Hematopoietic multipotent progenitor cell treated with erythropoietin and hydrocortisone succinate and interleukin-3 and kit ligand, for 8 days (in vitro differentiated cells): ENCODE measurements around the gene PIGQ.

Experiments
- DNase-seq: peaks from one replicate; pipeline ENCODE4 v3.0.0-alpha.2; 2015

The PIGQ gene

DNA sequence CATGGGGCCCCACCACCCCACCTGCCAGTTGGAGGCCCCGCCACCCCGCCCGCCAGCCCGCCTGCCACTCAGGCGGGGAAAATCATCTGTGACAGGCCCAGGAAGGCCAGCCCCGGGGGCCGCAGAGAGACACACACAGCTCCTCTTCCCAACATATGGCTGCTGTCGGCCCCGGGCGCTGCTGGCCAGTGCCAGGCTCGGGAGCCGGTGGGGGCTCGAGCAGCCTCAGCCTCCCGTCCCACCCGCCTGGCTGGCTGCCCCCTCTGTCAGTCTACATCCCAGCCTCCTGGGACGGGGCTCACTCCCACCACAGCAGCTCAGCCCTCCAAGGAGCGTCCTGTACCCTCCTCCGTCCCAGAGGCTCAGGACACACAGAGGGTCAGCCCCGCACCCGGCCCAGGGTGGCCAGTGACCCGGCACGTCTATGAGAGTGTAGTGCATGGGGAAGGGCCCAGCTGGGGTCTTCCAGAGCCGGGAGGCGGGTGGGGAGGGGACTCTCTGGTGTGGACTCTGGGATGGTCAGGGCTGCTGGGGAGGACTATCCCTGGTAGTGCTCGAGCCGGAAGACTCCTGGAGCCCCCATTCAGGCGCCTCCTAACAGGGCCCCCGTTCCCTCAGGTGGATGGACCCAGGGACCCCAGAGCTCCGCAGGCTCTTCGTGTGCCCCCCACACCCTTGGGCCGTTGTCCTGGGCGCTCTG, 13.1 kb upstream of the PIGQ start:
- no peak for DNase-seq

DNA sequence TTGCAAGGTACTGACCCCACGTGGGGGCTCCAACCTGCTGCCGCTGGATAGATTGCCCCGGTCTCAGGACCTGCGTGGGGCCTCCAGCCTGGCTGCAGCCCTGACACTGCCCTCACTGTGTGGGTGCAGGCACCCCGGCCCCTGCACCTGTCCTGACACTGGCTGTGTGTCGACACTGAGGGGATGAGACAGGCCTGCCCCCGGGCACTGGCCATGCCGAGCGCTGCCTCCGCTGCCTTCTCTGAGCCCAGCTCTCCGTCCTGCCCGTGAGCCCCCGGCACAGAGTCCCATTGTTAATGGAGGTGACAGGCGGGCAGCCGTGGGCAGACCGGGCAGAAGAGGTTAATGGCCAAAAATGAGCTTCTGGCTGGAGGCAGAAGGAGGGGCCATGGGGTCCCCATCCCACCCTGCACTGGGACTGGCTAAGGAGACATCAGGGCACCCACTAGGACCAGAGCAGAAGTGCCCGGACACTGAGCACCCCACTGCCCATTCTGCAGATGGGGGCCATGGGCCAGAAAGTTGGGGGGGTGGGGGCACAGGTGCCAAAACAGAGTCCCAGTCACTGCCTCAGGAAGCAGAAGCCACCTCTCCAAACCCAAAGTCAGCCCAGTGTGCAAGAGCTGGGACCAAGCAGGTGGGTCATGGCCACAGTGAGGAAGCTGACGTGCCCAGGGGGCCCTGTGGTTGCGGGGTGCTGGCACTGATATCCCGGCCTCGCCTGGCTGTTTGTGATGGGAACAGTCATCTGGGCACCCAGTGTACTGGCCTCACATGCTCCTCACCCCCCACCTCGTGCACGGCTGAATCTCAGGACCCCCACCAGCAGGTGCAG, 12.1 kb upstream of the PIGQ start:
- no peak for DNase-seq

DNA sequence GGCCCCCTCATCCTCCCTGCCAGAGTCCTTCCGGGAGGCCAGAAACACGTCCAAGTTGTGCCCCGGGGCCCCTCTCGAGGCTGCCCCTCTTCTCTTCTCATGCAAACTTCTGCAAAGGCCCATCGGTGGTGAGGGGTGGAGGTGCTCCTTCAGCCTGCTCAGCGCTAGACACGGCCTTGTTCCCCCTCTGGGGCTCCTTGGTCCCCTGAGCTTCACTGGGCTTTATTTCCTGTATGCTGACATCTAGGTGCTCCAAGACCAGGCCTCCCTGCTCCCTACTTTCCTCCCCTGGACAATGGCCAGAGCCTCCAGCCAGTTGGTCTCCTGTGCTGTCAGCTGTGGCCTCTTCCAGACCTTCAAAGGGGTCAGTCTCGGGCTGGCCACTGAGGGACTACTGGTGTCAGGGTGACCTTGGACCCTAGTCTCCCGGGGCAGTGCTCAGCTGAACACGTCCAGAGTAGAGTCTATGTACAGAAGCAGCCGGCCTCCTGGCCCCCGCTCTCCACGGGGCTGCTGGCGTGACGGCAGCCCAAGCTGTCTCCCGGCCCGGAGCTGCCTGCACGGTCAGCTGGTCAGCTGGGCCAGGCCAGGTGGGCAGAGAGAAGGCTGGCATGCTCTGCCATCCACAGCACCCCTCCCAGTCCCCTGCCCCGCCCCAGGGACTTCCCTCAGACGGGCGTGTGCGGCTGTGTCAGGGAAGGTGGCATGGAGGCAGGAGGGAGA, 11.3 kb upstream of the PIGQ start:
- no peak for DNase-seq

DNA sequence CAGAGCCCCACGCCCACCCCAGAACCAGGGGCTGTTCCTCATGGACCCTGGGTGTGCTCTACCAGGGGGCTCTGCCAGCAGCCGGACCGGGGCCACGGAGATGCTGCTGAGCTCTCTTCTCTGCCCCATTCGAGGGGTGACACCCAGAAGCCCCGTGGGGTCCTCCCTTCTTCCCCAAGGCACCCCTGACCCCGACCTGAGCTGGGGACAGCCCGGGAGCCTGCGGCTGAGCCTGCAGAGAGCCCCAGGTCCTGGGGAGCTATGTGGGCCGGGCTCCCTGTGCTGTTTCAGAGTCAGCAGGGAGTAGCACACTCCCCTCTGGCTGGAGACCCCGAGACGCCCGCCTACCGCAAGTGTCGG, 10.8 kb upstream of the PIGQ start:
- no peak for DNase-seq

DNA sequence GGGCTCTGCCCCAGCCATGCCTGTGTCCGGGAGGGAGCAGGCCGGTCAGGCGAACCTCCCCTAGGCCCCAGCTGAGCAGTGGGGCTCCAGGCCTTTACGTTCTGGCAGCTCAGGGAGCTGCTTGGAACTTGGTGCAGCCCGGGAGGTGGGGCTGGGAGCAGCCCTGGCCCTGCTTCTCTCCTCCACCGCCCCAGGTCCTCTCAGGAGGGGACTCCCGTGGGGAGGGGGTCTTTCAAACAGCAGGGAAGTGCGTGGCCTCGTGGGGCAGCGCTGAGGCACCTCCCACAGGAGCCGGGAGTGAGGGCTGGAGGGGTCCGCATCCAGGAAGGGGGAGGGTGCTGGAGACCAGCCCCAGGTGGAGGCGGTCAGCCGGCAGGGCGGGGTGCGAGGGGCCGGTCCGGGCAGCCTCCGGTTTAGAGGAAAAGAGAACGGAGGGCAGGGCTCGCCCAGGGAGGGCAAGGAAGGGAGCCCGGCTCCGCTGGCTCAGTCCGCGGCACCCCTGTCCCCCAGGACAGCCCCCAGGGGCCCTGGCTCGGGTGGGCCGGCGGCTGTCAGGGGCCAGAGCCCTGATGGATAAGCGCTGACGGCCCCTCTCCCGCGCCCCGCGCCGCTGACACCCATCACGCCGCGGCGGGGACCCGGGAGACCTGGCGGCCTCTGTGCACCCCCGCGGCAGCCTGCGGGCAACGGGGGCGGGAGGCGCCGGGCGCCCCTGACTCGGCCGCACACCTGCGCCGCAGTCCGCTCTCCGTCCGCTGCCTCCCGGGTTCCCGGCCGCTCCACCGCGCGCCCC, 10.2 kb upstream of the PIGQ start:
- no peak for DNase-seq

DNA sequence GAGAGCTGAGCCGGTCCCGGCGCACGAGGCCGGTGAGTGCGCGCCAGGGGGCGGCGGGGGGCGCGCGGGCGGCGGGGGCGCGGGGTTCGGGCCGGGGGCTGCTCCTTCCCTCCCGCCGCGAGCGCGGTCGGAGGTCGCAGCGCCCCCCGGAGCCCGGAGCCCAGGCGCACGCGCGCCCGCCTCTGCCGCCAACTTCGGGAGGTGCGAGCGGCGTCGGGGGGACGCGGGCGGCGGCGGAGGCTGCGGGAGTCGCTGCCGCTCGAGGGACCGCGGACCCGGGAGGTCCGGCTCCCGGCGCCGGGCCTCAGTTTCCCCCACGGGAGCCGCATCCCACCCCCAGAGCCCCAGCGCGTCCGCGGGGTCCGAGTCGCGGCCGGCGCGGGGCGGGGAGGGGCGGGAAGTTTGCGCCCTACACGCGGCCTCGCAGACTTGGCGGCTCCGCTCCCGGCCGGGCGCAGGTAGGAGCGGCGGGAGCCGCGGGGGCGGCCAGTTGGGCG, 9.5 kb upstream of the PIGQ start, which contains the start of gene PRR35:
TSS of gene PRR35 (plus strand) at position 191 of the 497 bp plus-strand sequence. CDS start 2,901 bp downstream, outside the sequence.
- DNase-seq = no peak

DNA sequence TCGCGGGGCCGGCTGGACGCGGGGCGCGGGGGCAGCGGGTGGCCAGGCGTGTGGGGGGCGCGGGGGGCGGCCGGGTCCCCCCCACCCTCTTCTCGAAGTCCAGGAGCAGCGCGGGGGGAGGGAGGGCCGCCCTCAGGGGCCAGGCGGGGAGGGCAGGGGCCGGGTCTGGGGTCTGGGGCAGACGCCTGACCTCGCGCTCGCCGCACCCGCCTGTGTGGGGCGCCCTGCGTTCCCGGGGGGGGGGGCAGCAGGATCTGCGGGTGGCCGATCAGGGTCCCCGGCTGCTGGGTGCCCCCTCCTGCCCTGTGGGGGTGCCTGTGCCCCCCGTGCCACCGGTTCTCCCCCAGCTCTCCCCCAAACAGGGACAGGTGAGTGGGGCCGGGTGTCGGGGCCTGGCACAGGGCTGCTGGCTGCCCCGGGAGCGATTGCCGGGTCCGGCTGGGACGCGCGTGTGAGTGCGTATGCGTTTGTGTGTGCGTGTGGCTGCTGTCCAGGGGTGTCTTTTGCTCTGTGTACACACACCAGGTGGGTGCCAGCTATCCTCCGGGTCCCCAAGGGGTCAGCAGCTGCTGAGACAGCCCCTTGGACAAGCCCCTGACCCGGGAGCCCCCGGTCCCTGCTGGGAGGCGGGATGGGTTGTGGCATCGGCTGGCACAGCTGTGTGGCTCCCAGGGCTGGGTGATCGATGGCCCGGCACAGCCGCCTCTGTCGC, 8.9 kb upstream of the PIGQ start:
- DNase-seq = no peak

DNA sequence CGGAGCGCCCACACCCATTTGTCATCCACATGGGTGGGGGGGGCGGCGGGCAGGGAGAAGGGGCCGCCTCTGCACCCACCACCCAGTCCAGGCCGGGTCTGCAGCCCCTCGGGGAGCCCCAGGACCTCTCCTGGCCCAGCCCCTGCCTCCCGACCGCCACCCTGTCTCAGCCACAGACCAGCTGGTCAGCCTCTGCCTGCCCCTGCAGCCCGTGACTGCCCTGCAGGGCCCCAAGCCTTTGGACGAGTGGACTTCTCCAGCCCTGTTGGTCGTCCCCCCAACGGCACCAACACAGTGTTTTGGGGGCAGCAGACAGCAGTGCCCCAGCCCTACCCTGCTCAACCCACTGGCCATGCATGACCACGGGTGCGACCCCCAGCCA, 8.4 kb upstream of the PIGQ start:
- no peak for DNase-seq

DNA sequence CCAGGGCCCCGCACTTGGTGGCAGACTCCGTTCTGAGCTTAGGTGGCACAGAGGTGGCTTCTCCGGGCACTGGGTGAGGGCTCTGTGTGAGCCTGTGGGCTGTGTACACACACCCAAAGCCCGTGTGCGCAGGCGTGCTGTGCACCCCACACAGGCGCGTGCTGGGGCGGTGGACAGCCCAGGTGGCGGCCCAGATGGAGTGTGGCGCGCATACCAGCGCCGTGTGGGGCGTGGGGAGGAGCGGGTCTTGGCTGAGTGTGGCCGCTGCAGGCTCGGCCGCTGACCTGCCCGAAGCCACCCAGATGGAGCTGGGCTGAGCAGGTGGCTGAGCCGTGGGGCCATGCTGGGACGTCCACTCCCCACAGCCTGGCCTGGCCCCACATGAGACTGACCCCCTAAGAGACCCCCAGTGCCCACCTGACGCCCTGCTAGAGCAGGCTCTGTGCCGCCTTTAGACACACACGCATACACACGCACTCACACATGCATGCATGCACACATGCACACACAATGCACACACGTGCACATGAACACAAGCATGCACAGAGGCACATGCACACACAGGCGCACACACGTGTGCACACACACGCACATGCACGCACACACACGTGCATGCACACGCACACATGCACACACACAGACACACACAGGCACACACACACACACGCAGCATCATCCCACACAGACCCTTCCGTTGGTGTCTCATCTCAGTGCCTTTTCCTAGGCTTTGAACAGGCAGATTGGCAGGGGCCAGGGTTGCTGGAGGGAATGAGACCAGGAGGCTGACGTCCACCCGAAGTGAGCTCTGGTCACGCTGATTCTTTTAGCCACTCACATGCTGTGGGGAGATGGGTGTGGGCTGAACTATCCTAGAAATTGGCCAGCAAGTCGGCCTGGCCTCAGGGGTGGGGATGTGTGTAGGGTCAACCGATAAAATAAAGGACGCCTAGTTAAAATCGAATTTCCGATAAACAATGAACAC, 7.5 kb upstream of the PIGQ start:
- DNase-seq = no peak

DNA sequence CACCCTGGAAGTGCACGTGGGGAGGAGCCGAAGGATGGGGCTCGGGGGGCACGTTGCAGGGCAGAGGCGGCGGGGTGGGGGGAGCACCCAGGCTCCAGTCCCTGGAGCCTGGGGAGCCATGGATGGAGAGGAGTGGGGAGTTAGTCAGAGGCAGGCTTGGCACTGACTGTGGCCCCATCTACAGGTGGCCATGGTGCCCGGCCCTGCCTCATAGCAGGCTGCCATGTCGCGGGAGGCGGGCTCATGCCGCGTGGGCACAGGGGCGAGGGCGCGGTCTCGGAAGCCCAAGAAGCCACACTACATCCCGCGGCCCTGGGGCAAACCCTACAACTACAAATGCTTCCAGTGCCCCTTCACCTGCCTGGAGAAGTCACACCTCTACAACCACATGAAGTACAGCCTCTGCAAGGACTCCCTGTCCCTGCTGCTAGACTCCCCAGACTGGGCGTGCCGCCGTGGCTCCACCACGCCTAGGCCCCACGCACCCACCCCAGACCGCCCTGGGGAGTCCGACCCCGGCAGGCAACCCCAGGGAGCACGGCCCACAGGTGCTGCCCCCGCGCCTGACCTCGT, 6.6 kb upstream of the PIGQ start:
- no peak for DNase-seq

DNA sequence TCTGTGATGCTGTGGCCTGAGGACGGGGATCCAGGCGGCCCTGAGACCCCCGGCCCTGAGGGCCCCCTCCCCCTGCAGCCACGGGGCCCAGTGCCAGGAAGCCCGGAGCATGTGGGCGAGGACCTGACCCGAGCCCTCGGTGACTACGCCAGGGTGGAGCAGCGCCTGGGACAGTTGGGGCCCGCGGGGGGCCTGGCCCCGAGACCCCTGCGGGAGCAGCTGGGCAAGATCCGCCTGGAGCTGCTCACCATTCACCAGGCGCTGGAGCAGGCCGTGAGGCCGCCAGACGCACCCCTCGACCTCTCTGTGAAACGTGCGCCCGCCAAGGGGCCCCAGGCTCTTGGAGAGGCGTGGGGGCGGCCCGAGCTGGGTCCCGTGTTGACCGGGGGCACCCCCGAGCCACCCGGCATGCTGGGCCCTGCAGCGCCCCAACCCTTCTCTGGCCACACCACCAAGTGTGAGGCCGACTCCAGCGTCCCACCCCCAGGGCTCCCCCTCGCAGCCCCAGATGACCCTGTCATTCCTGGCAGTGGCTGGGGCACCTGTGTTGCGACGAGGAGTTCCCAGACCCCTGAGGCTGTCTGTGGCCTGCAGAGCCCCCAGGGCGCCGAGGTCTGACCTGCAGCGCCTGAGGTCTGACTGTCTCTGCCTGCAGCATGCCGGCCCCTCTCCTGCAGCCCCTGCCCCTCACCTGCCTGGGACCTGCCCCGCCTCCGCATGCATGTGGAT, 4.9 kb upstream of the PIGQ start:
- DNase-seq = no peak

DNA sequence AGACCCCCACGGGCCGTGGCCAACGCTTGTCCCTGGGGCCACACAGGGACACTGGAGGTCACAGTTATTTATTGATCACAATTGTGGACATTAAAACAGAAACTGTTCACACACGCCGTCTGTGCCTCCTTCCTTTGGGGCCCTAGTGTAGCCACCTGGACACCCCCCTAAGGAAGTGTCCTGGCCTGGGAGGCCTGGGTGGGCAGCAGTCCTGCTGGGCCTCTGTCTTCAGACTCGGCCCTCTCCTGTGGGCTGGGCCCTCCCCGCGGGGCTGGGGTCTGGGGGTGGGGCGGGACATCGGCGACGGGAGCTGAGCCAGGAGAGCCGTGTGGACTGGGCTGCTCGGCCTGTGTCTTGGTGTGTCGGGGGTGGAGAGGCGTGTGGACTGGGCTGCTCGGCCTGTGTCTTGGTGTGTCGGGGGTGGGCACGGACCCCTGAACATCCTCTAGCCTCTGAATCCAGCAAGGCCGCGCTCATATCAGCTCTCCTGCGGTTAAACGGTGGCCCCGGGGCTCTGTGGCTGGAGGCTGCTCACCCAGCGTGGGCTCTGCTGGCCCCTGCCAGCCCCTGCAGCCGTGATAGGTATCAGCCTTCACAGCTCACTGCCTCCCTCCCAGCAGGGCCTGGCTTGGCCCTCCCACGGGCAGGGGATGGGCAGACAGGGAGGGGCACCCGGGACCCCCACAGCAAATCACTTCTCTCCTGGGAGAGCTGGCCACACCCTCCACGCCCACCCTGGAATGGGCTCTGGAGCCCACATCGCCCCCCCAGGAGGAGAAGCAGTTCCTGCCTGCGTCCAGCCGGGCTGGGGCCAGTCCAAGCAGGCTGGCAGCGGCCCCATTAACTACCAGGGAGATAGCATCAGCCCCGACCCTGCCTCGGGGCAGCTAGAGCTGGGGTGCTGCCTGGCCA, 4.1 kb upstream of the PIGQ start:
- DNase-seq = peak; percentile 46

DNA sequence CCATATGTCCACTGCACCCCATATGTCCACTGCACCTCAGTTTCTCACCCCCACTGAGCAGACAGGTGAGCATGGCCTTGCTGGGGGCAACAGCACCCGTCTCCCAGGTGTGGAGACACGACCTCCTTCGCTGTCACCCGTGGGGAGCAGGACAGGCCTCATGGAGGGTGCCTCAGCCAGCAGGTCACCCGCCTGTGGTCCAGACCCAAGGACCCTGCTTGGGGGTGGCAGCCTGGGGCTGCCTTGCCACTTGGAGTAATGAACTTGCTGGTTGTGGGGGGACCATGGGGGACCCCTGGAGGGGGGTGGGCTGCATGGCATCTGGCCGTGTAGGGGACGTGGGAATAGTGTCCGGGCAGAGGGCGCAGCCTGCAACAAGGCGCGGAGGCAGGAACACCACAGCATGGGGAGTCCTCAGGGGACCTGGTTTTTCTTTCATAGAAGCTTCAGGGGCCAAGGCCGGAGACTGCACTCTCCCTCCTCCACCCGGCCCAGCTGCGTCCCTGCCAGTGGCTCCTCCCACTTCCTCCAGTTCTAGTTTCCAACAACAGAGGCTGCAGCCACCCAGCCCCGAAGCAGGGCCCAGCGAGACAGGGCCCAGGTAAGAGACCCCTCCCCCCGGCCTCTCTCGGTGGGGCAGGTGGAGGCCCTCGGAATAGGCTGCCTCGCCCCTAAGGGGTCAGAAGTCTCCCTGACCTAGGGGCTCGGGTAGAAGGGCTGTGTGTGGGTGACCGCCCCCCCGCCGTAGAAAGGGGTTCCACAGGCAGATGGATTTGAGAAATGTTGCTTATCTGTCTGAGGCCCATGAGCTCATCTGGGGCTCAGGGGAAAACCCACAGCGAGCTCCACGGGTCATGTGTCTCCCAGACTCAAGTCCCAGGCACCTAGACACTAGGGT, 3.0 kb upstream of the PIGQ start, which contains the start of gene NHLRC4:
TSS of gene NHLRC4 (plus strand) at position 531 of the 898 bp plus-strand sequence. CDS start 1,043 bp downstream, outside the sequence.
- peak; percentile 92 for DNase-seq

DNA sequence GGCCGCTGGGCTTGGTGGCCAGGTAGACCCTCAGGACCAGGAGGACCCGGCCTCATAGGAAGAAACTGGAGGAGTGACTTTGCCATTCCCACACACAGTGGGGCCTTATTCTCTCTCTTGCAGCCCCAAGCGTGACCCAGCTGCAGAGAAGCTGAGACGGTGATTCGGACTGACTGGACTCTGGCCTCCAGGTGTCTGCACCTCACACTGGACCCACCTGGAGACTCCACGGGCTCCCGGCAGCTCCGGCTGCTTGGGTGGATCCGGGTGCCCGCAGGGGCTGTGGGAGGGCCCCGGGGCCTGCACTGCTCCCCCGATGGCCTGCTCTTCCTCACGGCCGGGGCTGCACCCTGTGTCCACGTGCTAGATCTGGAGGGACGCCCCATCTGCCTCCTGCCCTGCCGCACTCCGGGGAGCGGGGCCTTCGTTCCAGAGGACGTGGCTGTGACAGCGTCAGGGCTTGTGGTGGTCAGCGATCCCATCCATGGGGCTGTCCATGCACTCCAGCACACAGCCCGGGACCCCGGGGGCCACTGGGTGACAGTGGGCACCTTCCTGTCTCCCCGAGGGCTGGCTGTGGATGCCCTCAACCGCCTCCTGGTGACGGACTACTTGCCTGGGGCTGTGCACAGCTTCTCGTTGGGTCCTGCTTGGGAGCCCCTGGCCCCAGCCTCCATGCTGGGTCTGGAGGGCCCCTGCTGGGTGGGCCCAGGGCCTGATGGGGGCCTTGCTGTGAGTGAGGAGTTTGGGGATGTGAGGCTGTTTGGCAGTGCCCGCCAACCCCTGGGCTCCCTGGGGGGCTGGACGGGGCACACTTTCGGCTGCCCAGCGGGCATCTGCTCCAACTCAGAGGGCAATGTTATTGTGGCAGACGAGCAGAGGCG, 2.2 kb upstream of the PIGQ start:
- no peak for DNase-seq

DNA sequence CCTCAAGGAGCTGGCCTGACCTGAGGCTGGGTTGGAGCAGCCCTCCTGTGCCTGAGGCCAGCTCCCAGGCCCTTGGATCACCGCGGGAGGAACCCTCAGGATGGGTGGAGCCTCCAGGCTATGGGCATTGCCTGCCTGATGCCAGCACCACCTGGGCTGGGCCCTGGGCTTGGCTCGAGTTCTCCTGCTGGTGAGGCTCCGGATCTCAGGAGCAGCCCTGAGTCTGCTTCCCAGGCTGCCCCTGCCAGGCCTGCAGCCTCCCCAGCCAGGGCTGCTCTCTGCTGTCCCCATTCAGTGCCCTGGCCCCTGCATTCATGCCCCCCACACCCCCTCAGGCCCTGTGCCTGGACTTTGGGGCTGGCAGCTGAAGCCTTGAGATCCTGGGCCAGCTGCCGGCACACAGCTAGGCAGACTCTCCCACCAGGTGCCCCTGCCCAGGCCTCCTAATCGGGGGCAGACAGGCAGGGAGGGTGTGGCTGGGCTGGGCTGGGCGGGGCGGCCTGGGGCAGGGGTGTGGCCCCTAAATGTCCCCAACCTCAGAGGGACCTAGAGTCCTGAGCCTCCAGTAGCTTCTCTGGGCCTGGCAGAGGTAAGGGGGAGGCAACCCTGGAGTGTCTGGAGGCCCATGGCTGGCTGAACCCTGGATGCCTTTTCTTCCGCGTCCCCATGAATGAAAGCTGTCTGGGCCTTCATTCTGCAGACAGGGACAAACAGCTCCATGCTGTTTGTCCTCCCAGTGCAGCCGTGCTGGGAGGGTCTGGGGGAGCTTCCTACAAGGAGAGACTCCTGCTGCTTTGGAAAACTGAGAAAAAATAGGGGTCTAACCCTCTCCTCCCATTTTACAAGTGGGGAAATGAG, 1.1 kb upstream of the PIGQ start:
- peak; percentile 93 for DNase-seq
